Panc1 (cell line): ENCODE measurements around the gene CHST10.

ENCODE experiments used
- CTCF ChIP-seq: fragments of 450-650 bp; IDR thresholded peaks from 2 replicates; pipeline ENCODE4 v1.5.1; 2017; ENCODE audit warnings: mild to moderate bottlenecking
- POLR2AphosphoS5 ChIP-seq: IDR thresholded peaks from 2 replicates; pipeline ENCODE4 v1.6.1; 2012; ENCODE audit warnings: mild to moderate bottlenecking, low read depth, low read length, moderate library complexity
- REST ChIP-seq, 2 experiments: IDR thresholded peaks; 2 replicates each; pipeline ENCODE4 v1.6.1; 2011 to 2012; ENCODE audit warnings: low read depth in 2 of 2, control low read depth in 1 of 2, low read length in 1 of 2, mild to moderate bottlenecking in 1 of 2, moderate library complexity in 1 of 2; ENCODE audit not compliant: insufficient read depth in 1 of 2
- TCF7L2 ChIP-seq: IDR thresholded peaks from 2 replicates; pipeline ENCODE4 v1.6.1; 2011; ENCODE audit warnings: mild to moderate bottlenecking, low read depth, low read length, inconsistent platforms

GRCh38 chr2:100412881-100413321 lies 4.6 kb downstream of the CHST10 start:
- TF ChIP-seq CTCF: no peak
- TF ChIP-seq TCF7L2: no peak
- TF ChIP-seq REST (IDR thresholded peaks at IDR 0.05; ENCODE audit: insufficient read depth in 1 of 2, low read depth in 2 of 2, low read length in 1 of 2): no peak
- TF ChIP-seq POLR2AphosphoS5: no peak
